ENCODE measurements around the gene CAPZB.

CAPZB gene

GRCh38 chr1:19419691-19420090 lies 65.6 kb downstream of the CAPZB start:
- Histone ChIP-seq H3K27me3 (ENCODE audit: insufficient read depth, low read length) (no peaks in the 10 kb centered on the region), H3K9me3 (ENCODE audit: insufficient read depth, low read depth, low read length) (no peaks in the 10 kb centered on the region), H3K4me3 (ENCODE audit: low read length) (no peak overlapping the region), H3K36me3 (ENCODE audit: insufficient read depth, low read depth, low read length) (peaks cover 41% of the 10 kb centered on the region), H3K4me1 (ENCODE audit: insufficient read depth, low read length) (no peaks in the 10 kb centered on the region), H3K9ac (ENCODE audit: low read depth, low read length) (no peak overlapping the region), H3K27ac (ENCODE audit: low read length) (no peak overlapping the region)

GRCh38 chr1:19418503-19418971 lies 66.8 kb downstream of the CAPZB start:
- no peaks in the 10 kb centered on the region for H3K4me1 ChIP-seq (ENCODE audit: insufficient read depth, low read length)
- H3K9ac ChIP-seq (ENCODE audit: low read depth, low read length) = no peak overlapping the region
- peaks cover 48% of the 10 kb centered on the region for H3K36me3 ChIP-seq (ENCODE audit: insufficient read depth, low read depth, low read length)
- H3K4me3 ChIP-seq (ENCODE audit: low read length) = no peak overlapping the region
- no peaks in the 10 kb centered on the region for H3K27me3 ChIP-seq (ENCODE audit: insufficient read depth, low read length)
- no peak overlapping the region for H3K27ac ChIP-seq (ENCODE audit: low read length)
- no peaks in the 10 kb centered on the region for H3K9me3 ChIP-seq (ENCODE audit: insufficient read depth, low read depth, low read length)

GRCh38 chr1:19416921-19417470 lies 68.3 kb downstream of the CAPZB start:
- Histone ChIP-seq H3K36me3 (ENCODE audit: insufficient read depth, low read depth, low read length) (peaks cover 56% of the 10 kb centered on the region), H3K9ac (ENCODE audit: low read depth, low read length) (no peak overlapping the region), H3K9me3 (ENCODE audit: insufficient read depth, low read depth, low read length) (no peaks in the 10 kb centered on the region), H3K4me1 (ENCODE audit: insufficient read depth, low read length) (no peaks in the 10 kb centered on the region), H3K27ac (ENCODE audit: low read length) (no peak overlapping the region), H3K27me3 (ENCODE audit: insufficient read depth, low read length) (no peaks in the 10 kb centered on the region), H3K4me3 (ENCODE audit: low read length) (no peak overlapping the region)

GRCh38 chr1:19416145-19416544 lies 69.2 kb downstream of the CAPZB start:
- H3K27me3 ChIP-seq (ENCODE audit: insufficient read depth, low read length) = no peaks in the 10 kb centered on the region
- no peak overlapping the region for H3K27ac ChIP-seq (ENCODE audit: low read length)
- no peaks in the 10 kb centered on the region for H3K9me3 ChIP-seq (ENCODE audit: insufficient read depth, low read depth, low read length)
- no peak overlapping the region for H3K9ac ChIP-seq (ENCODE audit: low read depth, low read length)
- H3K4me1 ChIP-seq (ENCODE audit: insufficient read depth, low read length) = no peaks in the 10 kb centered on the region
- no peak overlapping the region for H3K4me3 ChIP-seq (ENCODE audit: low read length)
- peaks cover 57% of the 10 kb centered on the region for H3K36me3 ChIP-seq (ENCODE audit: insufficient read depth, low read depth, low read length)

GRCh38 chr1:19414515-19415121 lies 70.7 kb downstream of the CAPZB start:
- no peak overlapping the region for H3K9ac ChIP-seq (ENCODE audit: low read depth, low read length)

GRCh38 chr1:19413999-19414398 lies 71.3 kb downstream of the CAPZB start:
- H3K36me3 ChIP-seq (ENCODE audit: insufficient read depth, low read depth, low read length) = peaks cover 47% of the 10 kb centered on the region
- H3K4me3 ChIP-seq (ENCODE audit: low read length) = no peak overlapping the region
- no peaks in the 10 kb centered on the region for H3K4me1 ChIP-seq (ENCODE audit: insufficient read depth, low read length)
- no peaks in the 10 kb centered on the region for H3K27me3 ChIP-seq (ENCODE audit: insufficient read depth, low read length)
- H3K27ac ChIP-seq (ENCODE audit: low read length) = no peak overlapping the region
- no peaks in the 10 kb centered on the region for H3K9me3 ChIP-seq (ENCODE audit: insufficient read depth, low read depth, low read length)
- H3K9ac ChIP-seq (ENCODE audit: low read depth, low read length) = no peak overlapping the region

More at GRCh38 chr1:19414515-19415121, 70.7 kb downstream of the CAPZB start:
- Histone ChIP-seq H3K9me3 (ENCODE audit: insufficient read depth, low read depth, low read length) (no peaks in the 10 kb centered on the region), H3K4me3 (ENCODE audit: low read length) (no peak overlapping the region), H3K27ac (ENCODE audit: low read length) (no peak overlapping the region), H3K27me3 (ENCODE audit: insufficient read depth, low read length) (no peaks in the 10 kb centered on the region), H3K4me1 (ENCODE audit: insufficient read depth, low read length) (no peaks in the 10 kb centered on the region), H3K36me3 (ENCODE audit: insufficient read depth, low read depth, low read length) (peaks cover 53% of the 10 kb centered on the region)

GRCh38 chr1:19412654-19413053 lies 72.7 kb downstream of the CAPZB start:
- Histone ChIP-seq H3K27me3 (ENCODE audit: insufficient read depth, low read length) (no peaks in the 10 kb centered on the region), H3K9ac (ENCODE audit: low read depth, low read length) (no peak overlapping the region), H3K4me1 (ENCODE audit: insufficient read depth, low read length) (peaks cover 5% of the 10 kb centered on the region), H3K36me3 (ENCODE audit: insufficient read depth, low read depth, low read length) (peaks cover 40% of the 10 kb centered on the region; the same call in 1 of the 2 replicates), H3K4me3 (ENCODE audit: low read length) (no peak overlapping the region), H3K9me3 (ENCODE audit: insufficient read depth, low read depth, low read length) (no peaks in the 10 kb centered on the region), H3K27ac (ENCODE audit: low read length) (no peak overlapping the region)

GRCh38 chr1:19411612-19412011 lies 73.7 kb downstream of the CAPZB start:
- Histone ChIP-seq H3K4me1 (ENCODE audit: insufficient read depth, low read length) (peaks cover 11% of the 10 kb centered on the region), H3K4me3 (ENCODE audit: low read length) (no peak overlapping the region), H3K36me3 (ENCODE audit: insufficient read depth, low read depth, low read length) (peaks cover 29% of the 10 kb centered on the region; the same call in 1 of the 2 replicates)

GRCh38 chr1:19410393-19410792 lies 74.9 kb downstream of the CAPZB start:
- Histone ChIP-seq H3K4me3 (ENCODE audit: low read length) (no peak overlapping the region), H3K27me3 (ENCODE audit: insufficient read depth, low read length) (no peaks in the 10 kb centered on the region), H3K27ac (ENCODE audit: low read length) (no peak overlapping the region), H3K9ac (ENCODE audit: low read depth, low read length) (no peak overlapping the region), H3K36me3 (ENCODE audit: insufficient read depth, low read depth, low read length) (0 out of 2 replicates have a peak, but pooled peaks cover 23% of the 10 kb centered on the region), H3K9me3 (ENCODE audit: insufficient read depth, low read depth, low read length) (no peaks in the 10 kb centered on the region), H3K4me1 (ENCODE audit: insufficient read depth, low read length) (peaks cover 22% of the 10 kb centered on the region)

More at GRCh38 chr1:19411612-19412011, 73.7 kb downstream of the CAPZB start:
- Histone ChIP-seq H3K9ac (ENCODE audit: low read depth, low read length) (no peak overlapping the region), H3K9me3 (ENCODE audit: insufficient read depth, low read depth, low read length) (no peaks in the 10 kb centered on the region), H3K27ac (ENCODE audit: low read length) (no peak overlapping the region), H3K27me3 (ENCODE audit: insufficient read depth, low read length) (no peaks in the 10 kb centered on the region)

- no peaks in the 10 kb centered on the region for H3K9me3 ChIP-seq (ENCODE audit: insufficient read depth, low read depth, low read length)
- no peak overlapping the region for H3K4me3 ChIP-seq (ENCODE audit: low read length)
- no peaks in the 10 kb centered on the region for H3K27me3 ChIP-seq (ENCODE audit: insufficient read depth, low read length)
- H3K27ac ChIP-seq (ENCODE audit: low read length) = no peak overlapping the region
- H3K4me1 ChIP-seq (ENCODE audit: insufficient read depth, low read length) = peaks cover 28% of the 10 kb centered on the region
- no peak overlapping the region for H3K9ac ChIP-seq (ENCODE audit: low read depth, low read length)
- H3K36me3 ChIP-seq (ENCODE audit: insufficient read depth, low read depth, low read length) = 0 out of 2 replicates have a peak, but pooled peaks cover 23% of the 10 kb centered on the region
Measured at GRCh38 chr1:19409477-19410341, 75.6 kb downstream of the CAPZB start.

- H3K36me3 ChIP-seq (ENCODE audit: insufficient read depth, low read depth, low read length) = peaks cover 17% of the 10 kb centered on the region; the same call in 1 of the 2 replicates
- H3K27ac ChIP-seq (ENCODE audit: low read length) = no peak overlapping the region
- H3K4me3 ChIP-seq (ENCODE audit: low read length) = no peak overlapping the region
- no peaks in the 10 kb centered on the region for H3K27me3 ChIP-seq (ENCODE audit: insufficient read depth, low read length)
- H3K9me3 ChIP-seq (ENCODE audit: insufficient read depth, low read depth, low read length) = no peaks in the 10 kb centered on the region
- H3K9ac ChIP-seq (ENCODE audit: low read depth, low read length) = no peak overlapping the region
- peaks cover 31% of the 10 kb centered on the region for H3K4me1 ChIP-seq (ENCODE audit: insufficient read depth, low read length)
Measured at GRCh38 chr1:19407494-19408096, 77.7 kb downstream of the CAPZB start.

Measured in iPS-20b (cell line).